Liver (tissue), 9 donors: ENCODE measurements around the gene EEFSEC. TPM values are rescaled to one million over a fixed set of nuclear protein-coding genes. Genes with fewer than 3 reads are reported as not detected.
A peak's percentile ranks its signal among the peaks of the same experiment; 100 is the strongest.

Source experiments
- DNase-seq: peaks from one replicate; pipeline ENCODE4 v3.0.0-alpha.2; 2017; ENCODE audit warnings: low spot score
- H3K27ac ChIP-seq, 2 donors: one replicate each; pipeline ENCODE4 v1.7.0; 2013; ENCODE audit warnings: inconsistent platforms in 2 of 2, low read length in 2 of 2, control low read depth in 1 of 2, low read depth in 1 of 2, mild to moderate bottlenecking in 1 of 2
- H3K27me3 ChIP-seq, 4 donors: one replicate each; pipeline versions ENCODE4 v1.6.1 to v1.7.0; 2013; ENCODE audit warnings: low read length in 3 of 4, inconsistent platforms in 1 of 4, mild to moderate bottlenecking in 1 of 4, moderate library complexity in 1 of 4; ENCODE audit not compliant: control insufficient read depth in 4 of 4, insufficient read depth in 4 of 4
- H3K36me3 ChIP-seq, 4 donors: one replicate each; pipeline versions ENCODE4 v1.6.1 to v1.7.0; 2013; ENCODE audit warnings: low read length in 3 of 4, mild to moderate bottlenecking in 3 of 4, low read depth in 1 of 4, moderate library complexity in 1 of 4; ENCODE audit not compliant: control insufficient read depth in 4 of 4, insufficient read depth in 3 of 4
- H3K4me1 ChIP-seq, 4 donors: one replicate each; pipeline versions ENCODE4 v1.6.1 to v1.7.0; 2013; ENCODE audit warnings: low read length in 3 of 4, mild to moderate bottlenecking in 3 of 4, moderate library complexity in 1 of 4; ENCODE audit not compliant: control insufficient read depth in 4 of 4, insufficient read depth in 4 of 4
- H3K4me3 ChIP-seq, 3 donors: one replicate each; pipeline versions ENCODE4 v1.6.1 to v1.7.0; 2013; ENCODE audit warnings: low read length in 3 of 3, control low read depth in 1 of 3, low read depth in 1 of 3, mild to moderate bottlenecking in 1 of 3
- H3K9ac ChIP-seq, 2 donors: one replicate each; pipeline ENCODE4 v1.7.0; 2013; ENCODE audit warnings: low read length in 2 of 2, mild to moderate bottlenecking in 2 of 2, moderate library complexity in 2 of 2, control low read depth in 1 of 2, low read depth in 1 of 2
- H3K9me3 ChIP-seq, 4 donors: one replicate each; pipeline versions ENCODE4 v1.6.1 to v1.7.0; 2013; ENCODE audit warnings: low read length in 3 of 4; ENCODE audit not compliant: control insufficient read depth in 4 of 4
- CTCF ChIP-seq: fragments of 150-350 bp; IDR thresholded peaks from 2 replicates; pipeline ENCODE4 v1.5.1; 2017; ENCODE audit warnings: improper control_type of control experiment, low read depth, low read length; ENCODE audit not compliant: missing input control
- EGR1 ChIP-seq, 2 donors: IDR thresholded peaks; 2 replicates each; pipeline ENCODE4 v1.6.1; 2016 to 2018; ENCODE audit warnings: antibody characterized with exemption in 2 of 2, low read depth in 2 of 2
- FOXA1 ChIP-seq: IDR thresholded peaks from 2 replicates; pipeline ENCODE4 v1.6.1; 2016; ENCODE audit warnings: antibody characterized with exemption
- FOXA2 ChIP-seq: IDR thresholded peaks from 2 replicates; pipeline ENCODE4 v1.6.1; 2016; ENCODE audit warnings: antibody characterized with exemption
- HNF4A ChIP-seq, 2 donors: conservative IDR thresholded peaks; 2 replicates each; pipeline ENCODE4 v1.6.1; 2016; ENCODE audit warnings: antibody characterized with exemption in 2 of 2, mild to moderate bottlenecking in 2 of 2
- HNF4G ChIP-seq: IDR thresholded peaks from 2 replicates; pipeline ENCODE4 v1.6.1; 2016; ENCODE audit warnings: antibody characterized with exemption
- MAX ChIP-seq: IDR thresholded peaks from 2 replicates; pipeline ENCODE4 v1.6.1; 2016; ENCODE audit warnings: antibody characterized with exemption
- NR2F2 ChIP-seq: IDR thresholded peaks from 2 replicates; pipeline ENCODE4 v1.6.1; 2016; ENCODE audit warnings: antibody characterized with exemption
- RAD21 ChIP-seq, 2 donors: IDR thresholded peaks; 2 replicates each; pipeline ENCODE4 v1.6.1; 2016; ENCODE audit warnings: antibody characterized with exemption in 2 of 2, mild to moderate bottlenecking in 2 of 2
- REST ChIP-seq: IDR thresholded peaks from 2 replicates; pipeline ENCODE4 v1.6.1; 2016; ENCODE audit warnings: antibody characterized with exemption, mild to moderate bottlenecking
- RXRA ChIP-seq, 2 donors: IDR thresholded peaks; 2 replicates each; pipeline ENCODE4 v1.6.1; 2017 to 2018; ENCODE audit warnings: antibody characterized with exemption in 2 of 2, mild to moderate bottlenecking in 1 of 2
- SP1 ChIP-seq: IDR thresholded peaks from 2 replicates; pipeline ENCODE4 v1.6.1; 2018; ENCODE audit warnings: antibody characterized with exemption, mild to moderate bottlenecking
- YY1 ChIP-seq: IDR thresholded peaks from 2 replicates; pipeline ENCODE4 v1.6.1; 2016; ENCODE audit warnings: antibody characterized with exemption, mild to moderate bottlenecking
- ZBTB33 ChIP-seq: IDR thresholded peaks from 2 replicates; pipeline ENCODE4 v1.6.1; 2016; ENCODE audit warnings: antibody characterized with exemption
- WGBS: extraction: QIAGEN DNeasy Blood & Tissue Kit; methylation state at CpG from one replicate; pipeline ENCODE4 v1.1.7; 2013; 5-methylcytosine and 5-hydroxymethylcytosine counted together
- polyA plus RNA-seq, 2 donors: library from polyadenylated mRNA; stranded (reverse) in 1 of 2; unstranded in 1 of 2; fragments of 200-250 nt in 1 of 2; fragments of >200 nt in 1 of 2; fragmentation: Nextera tagmentation in 1 of 2; extraction: Ambion mirVana in 1 of 2; gene quantifications; one replicate each; pipeline versions ENCODE4 v1.2.1 to v1.2.3, GENCODE V29; 2013 to 2015
- total RNA-seq, 2 donors: library from RNA; depleted of rRNA; stranded (reverse); fragments of >200 nt; gene quantifications; one replicate each; pipeline ENCODE4 v1.2.3, GENCODE V29; 2014
- TF ChIP-seq, protein P1 (sequence below): IDR thresholded peaks from 2 replicates; pipeline ENCODE4 v1.6.1; 2016; ENCODE audit warnings: antibody characterized with exemption
- donor health status: healthy.
- donor health status: healthy.
- donor health status: healthy.
- donor health status: healthy.
- donor health status: healthy.

EEFSEC gene
- total and polyA plus RNA-seq, 4 donors: 8.4 to 13.1 (median 10.7) TPM

- no peak overlapping the region for H3K27ac ChIP-seq
- H3K36me3 ChIP-seq: no peaks in the 10 kb centered on the region
- H3K4me3 ChIP-seq: no peak overlapping the region
- H3K9me3 ChIP-seq: no peaks in the 10 kb centered on the region
- DNase-seq: no peak
- H3K4me1 ChIP-seq: peaks cover 0 to 13% (median 2%) of the 10 kb centered on the region in 4 donors
- WGBS: 74% methylated on average over 13 of the region's 13 CpGs
- TF ChIP-seq RAD21 (IDR thresholded peaks at IDR 0.05) (no peak), MAX (no peak), CTCF (no peak), EGR1 (IDR thresholded peaks at IDR 0.05; ENCODE audit: low read depth in 2 of 2) (no peak), HNF4G (no peak), YY1 (no peak), HNF4A (conservative IDR thresholded peaks at IDR 0.05) (no peak)
- peaks cover 0 to 11% (median 3%) of the 10 kb centered on the region in 4 donors for H3K27me3 ChIP-seq
- H3K9ac ChIP-seq: no peak overlapping the region
Observed at GRCh38 chr3:128431803-128432300, 278.6 kb downstream of the EEFSEC start.

DNA sequence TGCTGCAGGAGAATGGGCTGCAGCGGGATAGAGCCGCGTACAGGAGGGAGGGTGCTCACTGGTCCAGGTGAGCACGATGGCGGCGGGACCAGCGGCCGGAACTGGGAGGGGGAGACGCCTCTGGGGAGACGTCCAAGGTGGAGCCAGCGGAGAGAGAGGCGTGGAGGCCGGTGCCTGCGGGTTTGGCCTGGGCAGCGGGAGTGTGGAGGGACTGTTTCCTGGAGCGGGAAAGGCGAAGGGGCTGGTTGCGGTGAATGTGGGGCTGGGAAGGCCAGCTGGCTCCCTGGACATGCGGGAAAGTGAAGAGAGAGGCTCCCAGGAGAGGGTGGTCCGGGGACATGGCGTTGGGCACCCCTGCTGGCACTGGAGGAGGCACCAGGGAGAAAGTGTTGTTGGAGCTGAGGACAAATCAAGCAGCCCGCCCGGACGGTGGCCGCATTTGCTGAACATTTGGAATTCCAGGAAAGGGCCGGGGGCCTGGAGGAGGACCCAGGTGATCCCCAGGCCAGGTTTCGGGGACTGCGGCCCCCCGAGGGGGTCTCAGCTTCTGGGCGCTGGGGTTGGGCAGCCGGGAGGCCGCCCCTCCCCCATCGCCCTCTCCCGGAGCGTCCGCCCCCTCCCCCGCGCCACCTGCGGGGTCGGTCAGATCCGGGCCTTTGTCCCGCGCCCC lies 279.2 kb downstream of the EEFSEC start:
- Histone ChIP-seq H3K4me3 (peak overlapping the region in 1 of 3 donors; percentile 29), H3K9me3 (no peaks in the 10 kb centered on the region), H3K4me1 (peaks cover 0 to 13% (median 2%) of the 10 kb centered on the region in 4 donors), H3K27me3 (peaks cover 0 to 11% (median 3%) of the 10 kb centered on the region in 4 donors), H3K9ac (no peak overlapping the region), H3K27ac (no peak overlapping the region), H3K36me3 (no peaks in the 10 kb centered on the region)
- 13% methylated on average over 43 of the region's 43 CpGs for WGBS
- TF ChIP-seq HNF4A (conservative IDR thresholded peaks at IDR 0.05): no peak
- no peak for TF ChIP-seq CTCF
- TF ChIP-seq, protein P1, sequence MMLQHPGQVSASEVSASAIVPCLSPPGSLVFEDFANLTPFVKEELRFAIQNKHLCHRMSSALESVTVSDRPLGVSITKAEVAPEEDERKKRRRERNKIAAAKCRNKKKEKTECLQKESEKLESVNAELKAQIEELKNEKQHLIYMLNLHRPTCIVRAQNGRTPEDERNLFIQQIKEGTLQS: no peak
- TF ChIP-seq SP1: no peak
- no peak for TF ChIP-seq REST
- TF ChIP-seq FOXA2: no peak
- no peak for TF ChIP-seq ZBTB33
- no peak for TF ChIP-seq NR2F2
- no peak for TF ChIP-seq RXRA (IDR thresholded peaks at IDR 0.05)
- no peak for TF ChIP-seq RAD21 (IDR thresholded peaks at IDR 0.05)
- TF ChIP-seq FOXA1: no peak
- TF ChIP-seq MAX: no peak
- DNase-seq: no peak
